NCI-H82 treated with DMSO at 0.1 percent for 48 hours (cell line): ENCODE results near the gene SUGT1.
"Not testable (repeated sequence)": the region's sequence is repeated elsewhere in the genome, so short reads cannot be mapped to it uniquely, and the experiment has no call there.

ENCODE experiments used
- DNase-seq: peaks from one replicate; lab custom pipeline; 2025; ENCODE audit not compliant: unreplicated experiment; lab: John Stamatoyannopoulos, UW

The SUGT1 gene

GRCh38 chr13:52665325-52665724 lies 12.7 kb downstream of the SUGT1 start:
- no peak for DNase-seq

- no peak for DNase-seq
Observed at GRCh38 chr13:52669677-52670076, 17.0 kb downstream of the SUGT1 start.

GRCh38 chr13:52670726-52671125 lies 18.1 kb downstream of the SUGT1 start:
- DNase-seq, result no peak

- DNase-seq, result no peak
Observed at GRCh38 chr13:52673465-52673864, 20.8 kb downstream of the SUGT1 start.

GRCh38 chr13:52677823-52678222 lies 25.2 kb downstream of the SUGT1 start:
- no peak for DNase-seq

- DNase-seq, result not testable (repeated sequence)
Observed at GRCh38 chr13:52685806-52686205, 33.2 kb downstream of the SUGT1 start.

GRCh38 chr13:52686376-52686775 lies 33.7 kb downstream of the SUGT1 start:
- DNase-seq, result no peak

- DNase-seq, result no peak
Observed at GRCh38 chr13:52695856-52696255, 43.2 kb downstream of the SUGT1 start.

GRCh38 chr13:52696566-52696965 lies 43.9 kb downstream of the SUGT1 start:
- no peak for DNase-seq

- DNase-seq, result no peak
Observed at GRCh38 chr13:52701728-52702465, 49.3 kb downstream of the SUGT1 start.

- DNase-seq, result no peak
Observed at GRCh38 chr13:52703482-52703881, 50.8 kb downstream of the SUGT1 start.

GRCh38 chr13:52706081-52706480 lies 53.4 kb downstream of the SUGT1 start:
- DNase-seq, result no peak

- no peak for DNase-seq
Observed at GRCh38 chr13:52707375-52707774, 54.7 kb downstream of the SUGT1 start.

- DNase-seq, result peak; percentile 31
Observed at GRCh38 chr13:52708266-52708665, 55.6 kb downstream of the SUGT1 start.

GRCh38 chr13:52711286-52711685 lies 58.6 kb downstream of the SUGT1 start:
- no peak for DNase-seq

- DNase-seq, result no peak
Observed at GRCh38 chr13:52712385-52712784, 59.7 kb downstream of the SUGT1 start.

- no peak for DNase-seq
Observed at GRCh38 chr13:52713894-52714293, 61.3 kb downstream of the SUGT1 start.

- not testable (repeated sequence) for DNase-seq
Observed at GRCh38 chr13:52720904-52721303, 68.3 kb downstream of the SUGT1 start.

GRCh38 chr13:52721356-52721755 lies 68.7 kb downstream of the SUGT1 start:
- DNase-seq, result not testable (repeated sequence)

- DNase-seq, result no peak
Observed at GRCh38 chr13:52723181-52723580, 70.5 kb downstream of the SUGT1 start.

- DNase-seq, result no peak
Observed at GRCh38 chr13:52725302-52725701, 72.7 kb downstream of the SUGT1 start.

- DNase-seq, result no peak
Observed at GRCh38 chr13:52726258-52726657, 73.6 kb downstream of the SUGT1 start.

GRCh38 chr13:52734075-52734623 lies 81.5 kb downstream of the SUGT1 start:
- DNase-seq, result no peak
